GM23338 (cell line): ENCODE results near the gene GART. TPM values are rescaled to one million over a fixed set of nuclear protein-coding genes. Genes with fewer than 3 reads are reported as not detected.

Experiments used
- ATAC-seq: fragments of 200-7000 bp; cut with Tn5 transposase; 3 replicates; pipeline ENCODE4 v1.9.1; 2020
- DNase-seq: peaks from one replicate; pipeline ENCODE4 v3.0.0-alpha.2; 2015; ENCODE audit warnings: low spot score
- H2AFZ ChIP-seq: fragments of 200-600 bp; sonication (generic); 2 replicates; pipeline ENCODE4 v1.8.0; 2016; ENCODE audit warnings: antibody characterized with exemption, mild to moderate bottlenecking, moderate library complexity
- H3F3A ChIP-seq: fragments of 200-600 bp; sonication (generic); replicated peaks from 2 replicates; pipeline ENCODE4 v1.8.0; 2017; ENCODE audit warnings: antibody characterized with exemption, mixed run types, low read depth
- H3K27ac ChIP-seq: fragments of 200-600 bp; sonication (generic); 2 replicates; pipeline ENCODE4 v1.6.1; 2016; ENCODE audit warnings: low read depth
- H3K27me3 ChIP-seq: fragments of 200-600 bp; sonication (generic); 2 replicates; pipeline ENCODE4 v1.8.0; 2016; ENCODE audit warnings: mild to moderate bottlenecking, mixed run types, moderate library complexity; ENCODE audit not compliant: insufficient read depth
- H3K36me3 ChIP-seq: fragments of 200-600 bp; sonication (generic); 2 replicates; pipeline ENCODE4 v1.8.0; 2016; ENCODE audit warnings: mild to moderate bottlenecking; ENCODE audit not compliant: insufficient read depth
- H3K4me1 ChIP-seq: fragments of 200-600 bp; sonication (generic); 2 replicates; pipeline ENCODE4 v1.8.0; 2016; ENCODE audit warnings: mild to moderate bottlenecking, moderate library complexity; ENCODE audit not compliant: insufficient read depth
- H3K4me2 ChIP-seq: fragments of 200-600 bp; sonication (generic); 2 replicates; pipeline ENCODE4 v1.7.1; 2017; ENCODE audit warnings: mixed run types
- H3K4me3 ChIP-seq: fragments of 200-600 bp; sonication (generic); 2 replicates; pipeline ENCODE4 v1.6.1; 2016; ENCODE audit warnings: mixed run types
- H3K79me2 ChIP-seq: fragments of 200-600 bp; sonication (generic); replicated peaks from 2 replicates; pipeline ENCODE4 v1.8.0; 2017; ENCODE audit warnings: mild to moderate bottlenecking; ENCODE audit not compliant: insufficient read depth
- H3K9me2 ChIP-seq: fragments of 200-600 bp; sonication (generic); 2 replicates; pipeline ENCODE4 v1.8.0; 2017; ENCODE audit not compliant: insufficient read depth
- H4K20me1 ChIP-seq: fragments of 200-600 bp; sonication (generic); replicated peaks from 2 replicates; pipeline ENCODE4 v1.8.0; 2017; ENCODE audit warnings: mild to moderate bottlenecking; ENCODE audit not compliant: insufficient read depth
- H3K27ac Mint-ChIP-seq: 2 replicates; pipeline ENCODE4 v1.8.0; 2020; ENCODE audit warnings: inconsistent platforms, mild to moderate bottlenecking, moderate library complexity, mixed read lengths
- H3K27me3 Mint-ChIP-seq: 3 replicates; pipeline ENCODE4 v1.8.0; 2022; ENCODE audit warnings: low read depth, mild to moderate bottlenecking, moderate library complexity, mixed read lengths, inconsistent platforms; ENCODE audit not compliant: insufficient read depth, poor library complexity
- H3K36me3 Mint-ChIP-seq: 3 replicates; pipeline ENCODE4 v1.8.0; 2021; ENCODE audit warnings: low read depth, mild to moderate bottlenecking, inconsistent platforms, moderate library complexity, mixed read lengths
- H3K4me1 Mint-ChIP-seq: 3 replicates; pipeline ENCODE4 v1.8.0; 2020; ENCODE audit warnings: mild to moderate bottlenecking, inconsistent platforms, mixed read lengths
- H3K4me3 Mint-ChIP-seq: 3 replicates; pipeline ENCODE4 v1.8.0; 2021; ENCODE audit warnings: moderate library complexity, mild to moderate bottlenecking, inconsistent platforms, mixed read lengths
- H3K9me3 Mint-ChIP-seq: 3 replicates; pipeline ENCODE4 v1.8.0; 2020; ENCODE audit warnings: moderate library complexity, mild to moderate bottlenecking, inconsistent platforms, mixed read lengths
- POLR2AphosphoS5 ChIP-seq: IDR thresholded peaks from 2 replicates; pipeline ENCODE4 v1.6.1; 2016; ENCODE audit warnings: antibody characterized with exemption, low read depth
- polyA plus RNA-seq: library from polyadenylated mRNA; unstranded; fragments of >200 nt; fragmentation: Nextera tagmentation; extraction: Ambion mirVana; gene quantifications from 2 replicates; pipeline ENCODE4 v1.2.1, GENCODE V29; 2016
- total RNA-seq: library from RNA; depleted of rRNA; stranded (reverse); fragments of >200 nt; shearing (Covaris generic); gene quantifications from 2 replicates; pipeline ENCODE4 v1.2.3, GENCODE V29; 2014; rRNA removed

Gene GART
- total and polyA plus RNA-seq, 2 experiments from 2014 or later = 87.6 to 224 TPM

DNA sequence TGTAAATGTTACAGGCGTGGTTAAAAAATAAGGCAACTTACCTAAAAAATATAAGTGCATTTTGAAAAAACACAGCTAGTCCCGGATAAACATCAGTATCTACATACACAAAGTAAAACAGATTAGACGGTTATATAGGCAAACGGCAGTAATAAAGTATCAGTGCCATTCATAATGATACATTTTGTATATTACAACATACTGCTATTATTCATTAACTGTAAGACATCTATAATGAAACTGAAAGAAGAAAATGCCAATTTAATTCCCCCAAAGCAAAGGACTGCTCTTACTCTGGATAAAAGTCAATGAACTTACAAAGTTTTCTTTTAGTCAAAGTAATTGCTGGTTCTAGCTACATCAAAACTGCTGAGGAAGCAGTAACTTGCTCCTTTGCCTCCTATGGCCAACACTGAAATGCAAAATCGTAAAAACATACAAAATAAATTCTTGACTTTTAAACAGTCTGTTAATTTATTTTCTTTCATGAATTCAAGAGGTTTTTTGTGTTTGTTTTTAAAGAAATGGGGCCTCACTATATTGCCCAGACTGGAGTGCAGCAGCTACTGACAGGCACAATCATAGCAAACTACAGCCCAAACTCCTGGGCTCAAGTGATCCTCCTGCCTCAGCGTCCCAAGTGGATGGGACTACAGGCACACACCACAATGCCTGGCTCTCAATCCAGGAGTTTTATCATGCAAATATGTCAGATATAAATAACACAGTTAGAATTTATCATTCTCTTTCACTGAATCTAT, 86.1 kb downstream of the GART start:
- H3K9me3 Mint-ChIP-seq = no peaks in the 10 kb centered on the region
- no peaks in the 10 kb centered on the region for H3F3A ChIP-seq
- H3K4me2 ChIP-seq = no peak overlapping the region
- ATAC-seq (no peak), DNase-seq (no peak)
- H3K27ac ChIP-seq = no peak overlapping the region
- H2AFZ ChIP-seq = no peak overlapping the region
- no peaks in the 10 kb centered on the region for H3K79me2 ChIP-seq
- H3K9me2 ChIP-seq = no peaks in the 10 kb centered on the region
- peaks cover 4% of the 10 kb centered on the region for H4K20me1 ChIP-seq
- H3K4me3 ChIP-seq = no peak overlapping the region
- H3K4me1 Mint-ChIP-seq = peaks cover 9% of the 10 kb centered on the region
- no peaks in the 10 kb centered on the region; the same call in 1 of the 2 replicates for H3K36me3 ChIP-seq
- TF ChIP-seq POLR2AphosphoS5 = no peak
- H3K27me3 ChIP-seq = no peaks in the 10 kb centered on the region
- no peak overlapping the region for H3K4me3 Mint-ChIP-seq
- peaks cover 8% of the 10 kb centered on the region; the same call in 1 of the 2 replicates for H3K4me1 ChIP-seq
- H3K27me3 Mint-ChIP-seq = no peaks in the 10 kb centered on the region
- no peak overlapping the region for H3K27ac Mint-ChIP-seq
- H3K36me3 Mint-ChIP-seq = peaks cover 5% of the 10 kb centered on the region; the same call in 1 of the 3 replicates

Other genes starting within 250 kb of the GART start
- 3.9 and 14.0 TPM in 2 replicates for gene IFNAR1, start 217.1 kb downstream of the GART start, total RNA-seq
- gene IFNAR1, start 217.1 kb downstream of the GART start, polyA plus RNA-seq = 14.5 and 18.7 TPM in 2 replicates
- gene IFNGR2, start 138.7 kb downstream of the GART start, total RNA-seq = 21.9 and 25.0 TPM in 2 replicates
- gene IFNGR2, start 138.7 kb downstream of the GART start, polyA plus RNA-seq = 29.4 and 29.9 TPM in 2 replicates
- 19.1 and 25.1 TPM in 2 replicates for gene TMEM50B, start 62.1 kb downstream of the GART start, total RNA-seq
- gene TMEM50B, start 62.1 kb downstream of the GART start, polyA plus RNA-seq = 26.1 and 27.6 TPM in 2 replicates
- gene DNAJC28, start 50.4 kb downstream of the GART start, total RNA-seq = 2.5 and 5.0 TPM in 2 replicates
- gene DNAJC28, start 50.4 kb downstream of the GART start, polyA plus RNA-seq = 3.8 and 6.6 TPM in 2 replicates
- gene SON, start 921 bp upstream of the GART start, total RNA-seq = 361 and 362 TPM in 2 replicates
- gene SON, start 921 bp upstream of the GART start, polyA plus RNA-seq = 1,421 and 1,477 TPM in 2 replicates
- gene DONSON, start 46.6 kb upstream of the GART start, total RNA-seq = 35.2 and 37.4 TPM in 2 replicates
- 27.2 and 32.9 TPM in 2 replicates for gene DONSON, start 46.6 kb upstream of the GART start, polyA plus RNA-seq
- 23.3 and 23.8 TPM in 2 replicates for gene CRYZL1, start 99.6 kb upstream of the GART start, total RNA-seq
- gene CRYZL1, start 99.6 kb upstream of the GART start, polyA plus RNA-seq = 30.6 and 40.5 TPM in 2 replicates
- gene ITSN1, start 100.4 kb upstream of the GART start, total RNA-seq = 68.2 and 77.9 TPM in 2 replicates
- 83.4 and 95.7 TPM in 2 replicates for gene ITSN1, start 100.4 kb upstream of the GART start, polyA plus RNA-seq